Nephron (organoid): ENCODE data around the gene SLIT1.

Source experiments
- H3K27ac Mint-ChIP-seq, 3 experiments: 2 replicates each; pipeline ENCODE4 v1.8.0; 2020; ENCODE audit warnings: mixed read lengths in 3 of 3, mild to moderate bottlenecking in 2 of 3, moderate library complexity in 1 of 3
- H3K27me3 Mint-ChIP-seq: 2 replicates; pipeline ENCODE4 v1.8.0; 2021; ENCODE audit warnings: low read depth, mild to moderate bottlenecking, moderate library complexity, mixed read lengths
- H3K36me3 Mint-ChIP-seq: 2 replicates; pipeline ENCODE4 v1.8.0; 2020; ENCODE audit warnings: low read depth, mixed read lengths
- H3K4me1 Mint-ChIP-seq: 2 replicates; pipeline ENCODE4 v1.8.0; 2020; ENCODE audit warnings: mixed read lengths
- H3K4me3 Mint-ChIP-seq, 3 experiments: 2 replicates each; pipeline ENCODE4 v1.8.0; 2020; ENCODE audit warnings: mild to moderate bottlenecking in 3 of 3, mixed read lengths in 3 of 3, moderate library complexity in 2 of 3
- H3K9me3 Mint-ChIP-seq: 2 replicates; pipeline ENCODE4 v1.8.0; 2020; ENCODE audit warnings: mixed read lengths
- TF ChIP-seq, protein P1 (sequence below), 3 experiments: fragments of 200-600 bp; sonication (generic); IDR thresholded peaks; one replicate each; pipeline ENCODE4 v1.5.0; 2021; ENCODE audit warnings: antibody characterized with exemption in 3 of 3; ENCODE audit not compliant: unreplicated experiment in 3 of 3

SLIT1 gene

DNA sequence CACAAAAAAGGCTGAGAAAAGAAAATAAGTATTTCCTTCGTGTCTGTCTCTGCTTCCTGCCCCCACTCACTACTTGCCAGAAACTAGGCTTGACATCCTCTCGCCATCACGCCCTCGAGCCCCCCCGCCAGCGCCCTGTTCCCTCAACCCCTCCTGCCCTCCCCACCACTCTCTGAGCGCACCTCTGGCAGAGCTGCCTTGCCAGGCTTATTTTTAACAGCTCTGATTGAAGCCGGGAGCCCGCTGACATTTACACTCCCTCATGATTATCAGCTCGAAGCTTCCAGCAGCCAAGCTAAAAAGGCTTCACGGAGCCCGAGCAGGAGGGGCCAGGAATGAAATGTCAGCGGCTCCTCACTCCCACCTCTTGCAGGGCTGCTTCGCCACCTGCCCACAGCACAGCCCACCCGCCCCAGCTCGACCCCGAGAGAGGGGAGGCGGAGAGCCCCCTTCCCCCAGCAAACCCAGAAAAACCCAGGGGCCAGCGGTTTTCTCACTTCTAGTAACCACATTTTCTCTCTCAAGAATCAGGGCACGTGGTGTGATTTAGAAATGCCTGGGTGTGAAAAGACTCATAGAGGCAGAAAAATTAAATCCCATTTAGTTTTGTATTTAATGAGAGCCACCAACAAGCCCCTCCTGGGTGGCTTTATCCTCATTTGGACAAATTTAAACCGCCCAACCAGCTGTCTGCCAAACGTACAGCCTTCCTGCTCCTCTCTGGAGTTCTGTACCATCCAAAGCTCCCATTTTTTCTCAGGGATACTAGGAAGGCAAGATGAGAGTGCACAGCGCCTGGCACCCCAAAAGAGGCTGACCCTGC is 89.3 kb downstream of the SLIT1 start:
- Mint-ChIP-seq H3K27me3 (peaks cover 29% of the 10 kb centered on the region), H3K36me3 (no peaks in the 10 kb centered on the region), H3K9me3 (no peaks in the 10 kb centered on the region), H3K4me1 (peaks cover 30% of the 10 kb centered on the region), H3K27ac (peak overlapping the region; percentile 63 to 76 (median 71)), H3K4me3 (peak overlapping the region; percentile 48 to 62 (median 56))
- TF ChIP-seq, protein P1, sequence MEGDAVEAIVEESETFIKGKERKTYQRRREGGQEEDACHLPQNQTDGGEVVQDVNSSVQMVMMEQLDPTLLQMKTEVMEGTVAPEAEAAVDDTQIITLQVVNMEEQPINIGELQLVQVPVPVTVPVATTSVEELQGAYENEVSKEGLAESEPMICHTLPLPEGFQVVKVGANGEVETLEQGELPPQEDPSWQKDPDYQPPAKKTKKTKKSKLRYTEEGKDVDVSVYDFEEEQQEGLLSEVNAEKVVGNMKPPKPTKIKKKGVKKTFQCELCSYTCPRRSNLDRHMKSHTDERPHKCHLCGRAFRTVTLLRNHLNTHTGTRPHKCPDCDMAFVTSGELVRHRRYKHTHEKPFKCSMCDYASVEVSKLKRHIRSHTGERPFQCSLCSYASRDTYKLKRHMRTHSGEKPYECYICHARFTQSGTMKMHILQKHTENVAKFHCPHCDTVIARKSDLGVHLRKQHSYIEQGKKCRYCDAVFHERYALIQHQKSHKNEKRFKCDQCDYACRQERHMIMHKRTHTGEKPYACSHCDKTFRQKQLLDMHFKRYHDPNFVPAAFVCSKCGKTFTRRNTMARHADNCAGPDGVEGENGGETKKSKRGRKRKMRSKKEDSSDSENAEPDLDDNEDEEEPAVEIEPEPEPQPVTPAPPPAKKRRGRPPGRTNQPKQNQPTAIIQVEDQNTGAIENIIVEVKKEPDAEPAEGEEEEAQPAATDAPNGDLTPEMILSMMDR (IDR thresholded peaks at IDR 0.05; ENCODE audit: unreplicated experiment in 3 of 3): no peak

GRCh38 chr10:97095701-97096260 is 90.0 kb downstream of the SLIT1 start:
- H3K36me3 Mint-ChIP-seq: no peaks in the 10 kb centered on the region
- H3K27me3 Mint-ChIP-seq: peaks cover 29% of the 10 kb centered on the region
- H3K4me3 Mint-ChIP-seq: peak overlapping the region; percentile 39 to 62 (median 56)
- no peaks in the 10 kb centered on the region for H3K9me3 Mint-ChIP-seq
- peaks cover 30% of the 10 kb centered on the region for H3K4me1 Mint-ChIP-seq
- TF ChIP-seq, protein P1 (IDR thresholded peaks at IDR 0.05; ENCODE audit: unreplicated experiment in 3 of 3): no peak
- peak overlapping the region; percentile 36 to 76 (median 71) for H3K27ac Mint-ChIP-seq

GRCh38 chr10:97090644-97091043 is 95.1 kb downstream of the SLIT1 start:
- H3K9me3 Mint-ChIP-seq: no peaks in the 10 kb centered on the region
- H3K4me1 Mint-ChIP-seq: peaks cover 7% of the 10 kb centered on the region
- TF ChIP-seq, protein P1 (IDR thresholded peaks at IDR 0.05; ENCODE audit: unreplicated experiment in 3 of 3): no peak
- no peaks in the 10 kb centered on the region for H3K36me3 Mint-ChIP-seq
- H3K27me3 Mint-ChIP-seq: peaks cover 43% of the 10 kb centered on the region
- H3K27ac Mint-ChIP-seq: no peak overlapping the region
- no peak overlapping the region for H3K4me3 Mint-ChIP-seq

- Mint-ChIP-seq H3K27ac (no peak overlapping the region), H3K27me3 (peaks cover 43% of the 10 kb centered on the region), H3K36me3 (no peaks in the 10 kb centered on the region), H3K4me3 (no peak overlapping the region), H3K9me3 (no peaks in the 10 kb centered on the region), H3K4me1 (peaks cover 1% of the 10 kb centered on the region)
- TF ChIP-seq, protein P1 (IDR thresholded peaks at IDR 0.05; ENCODE audit: unreplicated experiment in 3 of 3): no peak
Observed at GRCh38 chr10:97090035-97090434, 95.7 kb downstream of the SLIT1 start.

DNA sequence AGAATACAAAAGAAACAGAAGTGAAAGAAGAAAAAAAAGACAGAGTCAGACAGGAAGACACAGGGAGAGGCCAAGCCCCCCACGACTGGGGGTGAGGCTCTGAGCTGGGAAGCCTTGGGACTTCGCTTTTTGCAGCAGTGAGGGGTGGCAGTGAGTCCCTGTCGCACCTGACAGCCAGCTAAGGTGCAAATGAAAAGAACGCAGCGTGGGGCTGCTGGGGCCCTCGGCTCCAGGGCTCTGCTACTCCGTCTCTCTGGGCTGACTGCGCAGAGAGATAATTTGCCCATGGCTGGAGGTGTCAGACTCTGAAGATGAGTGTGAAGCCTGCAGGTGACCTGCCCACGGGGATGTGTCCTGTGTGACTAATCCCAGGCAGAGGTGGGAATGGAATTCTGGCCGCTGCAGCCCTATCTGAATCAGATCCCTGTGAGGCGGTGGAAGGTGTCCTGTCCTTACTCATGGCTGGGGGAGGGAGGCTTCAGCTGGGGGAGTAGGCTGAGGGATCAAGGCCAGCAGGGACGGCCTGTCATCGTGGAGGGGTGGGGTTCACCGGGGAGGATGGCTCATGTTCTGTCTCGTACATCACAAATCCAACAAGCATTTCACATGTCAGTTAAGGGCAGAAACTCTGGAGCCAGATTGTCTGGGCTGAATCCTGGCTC is 96.4 kb downstream of the SLIT1 start:
- Mint-ChIP-seq H3K4me3 (no peak overlapping the region), H3K36me3 (no peaks in the 10 kb centered on the region), H3K9me3 (no peaks in the 10 kb centered on the region), H3K4me1 (no peaks in the 10 kb centered on the region), H3K27me3 (peaks cover 43% of the 10 kb centered on the region), H3K27ac (no peak overlapping the region)
- TF ChIP-seq, protein P1 (IDR thresholded peaks at IDR 0.05; ENCODE audit: unreplicated experiment in 3 of 3): no peak
